H1 (cell line): ENCODE measurements around the gene CCDC15. TPM values are rescaled to one million over a fixed set of nuclear protein-coding genes. Genes with fewer than 3 reads are reported as not detected.

ENCODE experiments used
- BACH1 ChIP-seq: IDR thresholded peaks from 2 replicates; pipeline ENCODE4 v1.6.1; 2012; ENCODE audit warnings: low read length, improper control_type of control experiment
- CHD7 ChIP-seq: fragments of 300-600 bp; sonication (generic); IDR thresholded peaks from 2 replicates; pipeline ENCODE4 v1.7.1; 2012; ENCODE audit warnings: low read length, moderate library complexity, mild to moderate bottlenecking, inconsistent platforms; ENCODE audit not compliant: insufficient replicate concordance
- EGR1 ChIP-seq: IDR thresholded peaks from 2 replicates; pipeline ENCODE4 v1.6.1; 2011; ENCODE audit warnings: low read depth, low read length, borderline replicate concordance
- KDM1A ChIP-seq: fragments of 200-600, 300-600 bp; sonication (generic); IDR thresholded peaks from 2 replicates; pipeline ENCODE4 v1.7.1; 2016; ENCODE audit warnings: mild to moderate bottlenecking, low read length, borderline replicate concordance
- MAFK ChIP-seq: IDR thresholded peaks from 2 replicates; pipeline ENCODE4 v1.6.1; 2012; ENCODE audit warnings: low read depth, mild to moderate bottlenecking, improper control_type of control experiment, low read length
- POLR2A ChIP-seq, 2 experiments: IDR thresholded peaks; 1 replicate in 1 of 2; 2 replicates in 1 of 2; pipeline ENCODE4 v1.6.1; 2011; ENCODE audit warnings: low read depth in 2 of 2, low read length in 2 of 2, mild to moderate bottlenecking in 2 of 2; ENCODE audit errors: control extremely low read depth in 1 of 2
- RBBP5 ChIP-seq: IDR thresholded peaks from 2 replicates; pipeline ENCODE4 v1.7.1; 2012; ENCODE audit warnings: low read depth, mild to moderate bottlenecking, inconsistent platforms, low read length, moderate library complexity, borderline replicate concordance
- RFX5 ChIP-seq: IDR thresholded peaks from 2 replicates; pipeline ENCODE4 v1.6.1; 2011; ENCODE audit warnings: low read depth, low read length, improper control_type of control experiment, borderline replicate concordance
- TAF1 ChIP-seq: IDR thresholded peaks from 2 replicates; pipeline ENCODE4 v1.6.1; 2011; ENCODE audit warnings: mild to moderate bottlenecking, low read depth, low read length
- YY1 ChIP-seq: IDR thresholded peaks from 2 replicates; pipeline ENCODE4 v1.6.1; 2011; ENCODE audit warnings: low read depth, mild to moderate bottlenecking, low read length
- polyA plus RNA-seq, 7 experiments: library from polyadenylated mRNA; depleted of rRNA in 3 of 7; stranded (reverse) in 5 of 7; unstranded in 2 of 7; fragments of >200 nt in 5 of 7; fragments of 200-250 nt in 2 of 7; gene quantifications; 1 replicate in 5 of 7; 2 replicates in 1 of 7; 4 replicates in 1 of 7; pipeline versions ENCODE4 v1.2.1 to v1.2.3, GENCODE V29; 2011 to 2013; ENCODE audit warnings: missing spikeins in 2 of 7, mixed read lengths in 2 of 7
- total RNA-seq: library from RNA; stranded (reverse); fragmentation: NEBNext Ultra II Directional; extraction: Animal tissue kit (Norgen Biotek cat#: 25700); gene quantifications from 2 replicates; pipeline ENCODE4 v1.2.1, GENCODE V29; 2021

CCDC15 gene
- total and polyA plus RNA-seq, 2 of the 8 experiments (the other 6 are each of a cell fraction or from before 2014, with no cell fraction given) = 1.5 to 3.1 TPM

- TF ChIP-seq CHD7 (no peak), YY1 (no peak), RBBP5 (no peak), RFX5 (no peak), POLR2A (IDR thresholded peaks at IDR 0.05; ENCODE audit: control extremely low read depth in 1 of 2, low read depth in 2 of 2, low read length in 2 of 2) (no peak), EGR1 (no peak), KDM1A (no peak), BACH1 (no peak), MAFK (no peak), TAF1 (no peak)
These were observed 119.1 kb downstream of the CCDC15 start (continued) for GRCh38 chr11:125072961-125073590.
